Right ventricle myocardium superior (tissue), 1 donor: ENCODE measurements around the gene PON1. TPM values are rescaled to one million over a fixed set of nuclear protein-coding genes. Genes with fewer than 3 reads are reported as not detected.

Source experiments
- ATAC-seq: fragments of 200-7000 bp; cut with Tn5 transposase; one replicate; pipeline ENCODE4 v1.9.1; 2020; ENCODE audit warnings: mild to moderate bottlenecking; ENCODE audit not compliant: poor library complexity
- DNase-seq: peaks from one replicate; pipeline ENCODE4 v3.0.0-alpha.2; 2020
- intact Hi-C: fragments of 100-400 bp; cut with DNase I; formaldehyde crosslinking; loops from one replicate; pipeline ENCODE4 v1.11.2; 2022
- total RNA-seq: library from RNA; stranded (reverse); fragmentation: NEBNext Ultra II Directional; extraction: Animal tissue kit (Norgen Biotek cat#: 25700); gene quantifications from one replicate; pipeline ENCODE4 v1.2.1, GENCODE V29; 2021
- donor health status: DM: no; HTN: yes; CAD: no; lungs with severe emphysema.

The PON1 gene
- total RNA-seq, 1 donor from 2014 or later, result not detected

- ATAC-seq (no peak), DNase-seq (no peak)
- intact Hi-C loops, result no loop called here
Observed at GRCh38 chr7:95319570-95319969, 4.8 kb downstream of the PON1 start.

GRCh38 chr7:95318501-95319100, 5.7 kb downstream of the PON1 start:
- intact Hi-C loops, result no loop called here
- DNase-seq (no peak), ATAC-seq (no peak)

- DNase-seq, result no peak
- ATAC-seq, result no peak
- intact Hi-C loops, result no loop called here
Observed at GRCh38 chr7:95317966-95318365, 6.4 kb downstream of the PON1 start.

- DNase-seq, result no peak
- intact Hi-C loops, result no loop called here
- ATAC-seq, result no peak
Observed at GRCh38 chr7:95317546-95317945, 6.8 kb downstream of the PON1 start.

- no peak for DNase-seq
- no peak for ATAC-seq
- intact Hi-C loops, result no loop called here
Observed at GRCh38 chr7:95316588-95316987, 7.7 kb downstream of the PON1 start.

GRCh38 chr7:95312561-95312960, 11.8 kb downstream of the PON1 start:
- intact Hi-C loops, result no loop called here
- no peak for ATAC-seq
- no peak for DNase-seq

GRCh38 chr7:95311389-95311788, 12.9 kb downstream of the PON1 start:
- DNase-seq, result no peak
- intact Hi-C loops, result no loop called here
- ATAC-seq, result no peak

- intact Hi-C loops, result no loop called here
- no peak for DNase-seq
- no peak for ATAC-seq
Observed at GRCh38 chr7:95309951-95310350, 14.4 kb downstream of the PON1 start.

- ATAC-seq, result no peak
- no peak for DNase-seq
- intact Hi-C loops, result no loop called here
Observed at GRCh38 chr7:95304990-95305389, 19.3 kb downstream of the PON1 start.

- intact Hi-C loops, result no loop called here
- DNase-seq (no peak), ATAC-seq (no peak)
Observed at GRCh38 chr7:95303013-95303905, 21.1 kb downstream of the PON1 start.

- DNase-seq, result no peak
- intact Hi-C loops, result no loop called here
- no peak for ATAC-seq
Observed at GRCh38 chr7:95298091-95298490, 26.2 kb downstream of the PON1 start.

- intact Hi-C loops, result no loop called here
- no peak for DNase-seq
- ATAC-seq, result no peak
Observed at GRCh38 chr7:95297041-95297440, 27.3 kb downstream of the PON1 start.

- intact Hi-C loops, result no loop called here
- ATAC-seq, result no peak
- no peak for DNase-seq
Observed at GRCh38 chr7:95296456-95296855, 27.9 kb downstream of the PON1 start.

- no peak for DNase-seq
- intact Hi-C loops, result no loop called here
Observed at GRCh38 chr7:95295397-95295796, 28.9 kb downstream of the PON1 start.

GRCh38 chr7:95290166-95290830, 34.0 kb downstream of the PON1 start:
- no peak for DNase-seq
- intact Hi-C loops, result no loop called here
- no peak for ATAC-seq

More at GRCh38 chr7:95295397-95295796, 28.9 kb downstream of the PON1 start:
- no peak for ATAC-seq

- ATAC-seq, result no peak
- DNase-seq, result no peak
- intact Hi-C loops, result no loop called here
Observed at GRCh38 chr7:95286096-95286495, 38.2 kb downstream of the PON1 start.

- no peak for DNase-seq
- intact Hi-C loops, result no loop called here
- no peak for ATAC-seq
Observed at GRCh38 chr7:95279417-95279816, 44.9 kb downstream of the PON1 start.

- DNase-seq, result no peak
- ATAC-seq, result no peak
- intact Hi-C loops, result no loop called here
Observed at GRCh38 chr7:95276114-95276513, 48.2 kb downstream of the PON1 start.

GRCh38 chr7:95269640-95270039, 54.7 kb downstream of the PON1 start:
- DNase-seq (no peak), ATAC-seq (no peak)
- intact Hi-C loops, result no loop called here

GRCh38 chr7:95267754-95268153, 56.6 kb downstream of the PON1 start:
- DNase-seq, result no peak
- intact Hi-C loops, result no loop called here
- no peak for ATAC-seq
